Uterus (tissue), 2 donors: ENCODE results near the gene SACM1L.

Experiments
- POLR2A ChIP-seq, 2 donors: fragments of 450-650 bp; IDR thresholded peaks; one replicate each; pipeline ENCODE4 v1.6.1; 2016; ENCODE audit warnings: antibody characterized with exemption in 2 of 2, mild to moderate bottlenecking in 1 of 2, moderate library complexity in 1 of 2
- TF ChIP-seq, protein P1 (sequence below), 4 experiments: fragments of 200-600 bp in 2 of 4; fragments of 450-650 bp in 2 of 4; sonication (generic) in 2 of 4; IDR thresholded peaks; one replicate each; pipeline ENCODE4 v1.5.1; 2016 to 2019; ENCODE audit warnings: antibody characterized with exemption in 4 of 4, mild to moderate bottlenecking in 2 of 4, moderate library complexity in 1 of 4

- no peak for TF ChIP-seq POLR2A (IDR thresholded peaks at IDR 0.05)
- TF ChIP-seq, protein P1, sequence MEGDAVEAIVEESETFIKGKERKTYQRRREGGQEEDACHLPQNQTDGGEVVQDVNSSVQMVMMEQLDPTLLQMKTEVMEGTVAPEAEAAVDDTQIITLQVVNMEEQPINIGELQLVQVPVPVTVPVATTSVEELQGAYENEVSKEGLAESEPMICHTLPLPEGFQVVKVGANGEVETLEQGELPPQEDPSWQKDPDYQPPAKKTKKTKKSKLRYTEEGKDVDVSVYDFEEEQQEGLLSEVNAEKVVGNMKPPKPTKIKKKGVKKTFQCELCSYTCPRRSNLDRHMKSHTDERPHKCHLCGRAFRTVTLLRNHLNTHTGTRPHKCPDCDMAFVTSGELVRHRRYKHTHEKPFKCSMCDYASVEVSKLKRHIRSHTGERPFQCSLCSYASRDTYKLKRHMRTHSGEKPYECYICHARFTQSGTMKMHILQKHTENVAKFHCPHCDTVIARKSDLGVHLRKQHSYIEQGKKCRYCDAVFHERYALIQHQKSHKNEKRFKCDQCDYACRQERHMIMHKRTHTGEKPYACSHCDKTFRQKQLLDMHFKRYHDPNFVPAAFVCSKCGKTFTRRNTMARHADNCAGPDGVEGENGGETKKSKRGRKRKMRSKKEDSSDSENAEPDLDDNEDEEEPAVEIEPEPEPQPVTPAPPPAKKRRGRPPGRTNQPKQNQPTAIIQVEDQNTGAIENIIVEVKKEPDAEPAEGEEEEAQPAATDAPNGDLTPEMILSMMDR (IDR thresholded peaks at IDR 0.05): no peak
These were observed 49.1 kb upstream of the SACM1L start for GRCh38 chr3:45640091-45640507.
